IMR-90 (cell line): Measurements from ENCODE around the gene SPDEF.

Source experiments
- BHLHE40 ChIP-seq: fragments of 150-350 bp; IDR thresholded peaks from 2 replicates; pipeline ENCODE4 v1.6.1; 2016; ENCODE audit warnings: mild to moderate bottlenecking, low read depth, low read length
- CEBPB ChIP-seq: IDR thresholded peaks from 2 replicates; pipeline ENCODE4 v1.6.1; 2012; ENCODE audit warnings: low read depth, low read length, improper control_type of control experiment
- FOS ChIP-seq: fragments of 150-350 bp; IDR thresholded peaks from 2 replicates; pipeline ENCODE4 v1.6.1; 2016; ENCODE audit warnings: low read depth, low read length
- MAZ ChIP-seq: IDR thresholded peaks from 2 replicates; pipeline ENCODE4 v1.6.1; 2012; ENCODE audit warnings: low read depth, mild to moderate bottlenecking, low read length, improper control_type of control experiment, moderate library complexity, borderline replicate concordance
- MXI1 ChIP-seq: IDR thresholded peaks from 2 replicates; pipeline ENCODE4 v1.6.1; 2012; ENCODE audit warnings: low read depth, mild to moderate bottlenecking, low read length, moderate library complexity, borderline replicate concordance
- NFE2L2 ChIP-seq: fragments of 150-350 bp; IDR thresholded peaks from 2 replicates; pipeline ENCODE4 v1.6.1; 2016; ENCODE audit warnings: low read depth, mild to moderate bottlenecking, low read length
- POLR2A ChIP-seq: IDR thresholded peaks from 2 replicates; pipeline ENCODE4 v1.6.1; 2012; ENCODE audit warnings: mild to moderate bottlenecking, low read depth, low read length
- RAD21 ChIP-seq: IDR thresholded peaks from 2 replicates; pipeline ENCODE4 v1.6.1; 2012; ENCODE audit warnings: low read length, improper control_type of control experiment
- RFX5 ChIP-seq: IDR thresholded peaks from 2 replicates; pipeline ENCODE4 v1.8.0; 2012; ENCODE audit warnings: low read depth, mild to moderate bottlenecking, low read length, moderate library complexity
- TF ChIP-seq, protein P1 (sequence below): conservative IDR thresholded peaks from 2 replicates; pipeline ENCODE4 v1.5.1; 2012; ENCODE audit warnings: mild to moderate bottlenecking, low read depth, low read length, improper control_type of control experiment
- TF ChIP-seq, protein P2 (sequence below): fragments of 150-350 bp; IDR thresholded peaks from 2 replicates; pipeline ENCODE4 v1.6.1; 2016; ENCODE audit warnings: low read depth, mild to moderate bottlenecking, low read length, moderate library complexity, borderline replicate concordance

DNA sequence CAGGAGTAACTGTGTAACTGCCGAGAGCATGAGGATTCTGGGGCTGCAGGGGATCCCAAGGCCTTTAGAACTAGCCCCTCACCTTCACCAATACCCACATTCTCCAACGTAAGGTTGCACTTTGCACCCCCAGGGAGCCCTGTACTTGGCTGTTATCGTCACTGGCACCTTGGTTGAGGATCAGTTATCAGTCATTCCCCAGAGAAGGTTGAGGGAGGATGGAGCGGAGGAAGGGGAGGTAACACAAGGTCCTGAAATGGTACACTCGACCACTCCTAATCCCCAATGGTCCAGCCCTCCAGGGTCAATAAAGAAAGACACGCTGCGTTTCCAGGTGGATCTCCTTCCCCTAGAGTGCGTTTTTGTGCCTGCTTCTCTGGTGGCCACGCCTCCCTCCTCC, 1.1 kb upstream of the SPDEF start:
- TF ChIP-seq POLR2A = no peak
- TF ChIP-seq, protein P1, sequence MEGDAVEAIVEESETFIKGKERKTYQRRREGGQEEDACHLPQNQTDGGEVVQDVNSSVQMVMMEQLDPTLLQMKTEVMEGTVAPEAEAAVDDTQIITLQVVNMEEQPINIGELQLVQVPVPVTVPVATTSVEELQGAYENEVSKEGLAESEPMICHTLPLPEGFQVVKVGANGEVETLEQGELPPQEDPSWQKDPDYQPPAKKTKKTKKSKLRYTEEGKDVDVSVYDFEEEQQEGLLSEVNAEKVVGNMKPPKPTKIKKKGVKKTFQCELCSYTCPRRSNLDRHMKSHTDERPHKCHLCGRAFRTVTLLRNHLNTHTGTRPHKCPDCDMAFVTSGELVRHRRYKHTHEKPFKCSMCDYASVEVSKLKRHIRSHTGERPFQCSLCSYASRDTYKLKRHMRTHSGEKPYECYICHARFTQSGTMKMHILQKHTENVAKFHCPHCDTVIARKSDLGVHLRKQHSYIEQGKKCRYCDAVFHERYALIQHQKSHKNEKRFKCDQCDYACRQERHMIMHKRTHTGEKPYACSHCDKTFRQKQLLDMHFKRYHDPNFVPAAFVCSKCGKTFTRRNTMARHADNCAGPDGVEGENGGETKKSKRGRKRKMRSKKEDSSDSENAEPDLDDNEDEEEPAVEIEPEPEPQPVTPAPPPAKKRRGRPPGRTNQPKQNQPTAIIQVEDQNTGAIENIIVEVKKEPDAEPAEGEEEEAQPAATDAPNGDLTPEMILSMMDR = no peak
- TF ChIP-seq NFE2L2 = no peak
- no peak for TF ChIP-seq RFX5
- no peak for TF ChIP-seq MAZ
- TF ChIP-seq, protein P2, sequence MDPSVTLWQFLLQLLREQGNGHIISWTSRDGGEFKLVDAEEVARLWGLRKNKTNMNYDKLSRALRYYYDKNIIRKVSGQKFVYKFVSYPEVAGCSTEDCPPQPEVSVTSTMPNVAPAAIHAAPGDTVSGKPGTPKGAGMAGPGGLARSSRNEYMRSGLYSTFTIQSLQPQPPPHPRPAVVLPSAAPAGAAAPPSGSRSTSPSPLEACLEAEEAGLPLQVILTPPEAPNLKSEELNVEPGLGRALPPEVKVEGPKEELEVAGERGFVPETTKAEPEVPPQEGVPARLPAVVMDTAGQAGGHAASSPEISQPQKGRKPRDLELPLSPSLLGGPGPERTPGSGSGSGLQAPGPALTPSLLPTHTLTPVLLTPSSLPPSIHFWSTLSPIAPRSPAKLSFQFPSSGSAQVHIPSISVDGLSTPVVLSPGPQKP = no peak
- TF ChIP-seq RAD21 = no peak
- TF ChIP-seq CEBPB = no peak
- TF ChIP-seq FOS = no peak
- no peak for TF ChIP-seq BHLHE40
- no peak for TF ChIP-seq MXI1
